Spleen (tissue), 11 donors: ENCODE data around the gene PKMYT1. TPM values are rescaled to one million over a fixed set of nuclear protein-coding genes. Genes with fewer than 3 reads are reported as not detected.

Experiments used
- DNase-seq: peaks from one replicate; pipeline ENCODE4 v3.0.0-alpha.2; 2020
- H3K27ac ChIP-seq, 8 donors: fragments of 200-600 bp; sonication (generic) in 7 of 8; 1 replicate in 4 of 8; 2 replicates in 4 of 8; pipeline versions ENCODE4 v1.5.0 to v1.8.0; 2016 to 2021; ENCODE audit warnings: inconsistent platforms in 4 of 8, mild to moderate bottlenecking in 4 of 8, moderate library complexity in 1 of 8
- H3K27me3 ChIP-seq, 7 donors: fragments of 200-600 bp; sonication (generic) in 6 of 7; replicated peaks in 1 of 7; 1 replicate in 4 of 7; 2 replicates in 3 of 7; pipeline versions ENCODE4 v1.5.0 to v1.8.0; 2016 to 2021; ENCODE audit warnings: inconsistent platforms in 3 of 7, mild to moderate bottlenecking in 1 of 7
- H3K36me3 ChIP-seq, 6 donors: fragments of 200-600 bp; sonication (generic) in 5 of 6; 1 replicate in 4 of 6; 2 replicates in 2 of 6; pipeline versions ENCODE4 v1.5.0 to v1.8.0; 2016 to 2021; ENCODE audit warnings: inconsistent platforms in 2 of 6
- H3K4me1 ChIP-seq, 6 donors: fragments of 200-600 bp; sonication (generic) in 5 of 6; 1 replicate in 3 of 6; 2 replicates in 3 of 6; pipeline versions ENCODE4 v1.5.0 to v1.8.0; 2016 to 2021; ENCODE audit warnings: inconsistent platforms in 3 of 6
- H3K4me3 ChIP-seq, 8 donors: fragments of 200-600 bp; sonication (generic) in 7 of 8; 1 replicate in 4 of 8; 2 replicates in 4 of 8; pipeline versions ENCODE4 v1.5.0 to v1.8.0; 2016 to 2021; ENCODE audit warnings: inconsistent platforms in 4 of 8, mild to moderate bottlenecking in 4 of 8, moderate library complexity in 2 of 8
- H3K9me3 ChIP-seq, 8 donors: fragments of 200-600 bp; sonication (generic) in 7 of 8; 1 replicate in 4 of 8; 2 replicates in 4 of 8; pipeline versions ENCODE4 v1.5.0 to v1.8.0; 2016 to 2021; ENCODE audit warnings: inconsistent platforms in 4 of 8
- CTCF ChIP-seq, 11 experiments: fragments of 200-600 bp in 7 of 11; fragments of 450-650 bp in 4 of 11; sonication (generic) in 4 of 11; IDR thresholded peaks in 8 of 11; conservative IDR thresholded peaks in 3 of 11; 1 replicate in 7 of 11; 2 replicates in 4 of 11; pipeline versions ENCODE4 v1.4.0 to v1.8.0; 2016 to 2021; ENCODE audit warnings: antibody characterized with exemption in 11 of 11, inconsistent platforms in 4 of 11, mild to moderate bottlenecking in 1 of 11
- POLR2A ChIP-seq, 3 donors: fragments of 450-650 bp; IDR thresholded peaks; one replicate each; pipeline ENCODE4 v1.5.1; 2017; ENCODE audit warnings: antibody characterized with exemption in 3 of 3, mild to moderate bottlenecking in 1 of 3
- POLR2AphosphoS5 ChIP-seq, 3 donors: sonication (generic); formaldehyde crosslinking; IDR thresholded peaks; one replicate each; pipeline ENCODE4 v1.5.1; 2017; ENCODE audit warnings: antibody characterized with exemption in 3 of 3
- WGBS, 5 donors: extraction: QIAGEN DNeasy Blood & Tissue Kit in 3 of 5; methylation state at CpG; one replicate each; pipeline versions ENCODE4 v1.1.5 to v1.1.7; 2013 to 2018; 5-methylcytosine and 5-hydroxymethylcytosine counted together
- intact Hi-C: fragments of 100-400 bp; cut with DNase I; formaldehyde crosslinking; loops from one replicate; pipeline ENCODE4 v1.15.0; 2023; ENCODE audit warnings: low total_unique reads
- polyA plus RNA-seq, 3 donors: library from polyadenylated mRNA; stranded (reverse); fragments of 200-250 nt; gene quantifications; one replicate each; pipeline ENCODE4 v1.2.1, GENCODE V29; 2013
- total RNA-seq, 7 donors: library from RNA; depleted of rRNA in 3 of 7; stranded (reverse); fragments of >200 nt in 3 of 7; fragmentation: NEBNext Ultra II Directional in 4 of 7; extraction: Animal tissue kit (Norgen Biotek cat#: 25700) in 4 of 7; gene quantifications; one replicate each; pipeline versions ENCODE4 v1.1.0 to v1.2.1, GENCODE V29; 2016 to 2021
- donor health status: healthy with polysubstance abuse.
- donor health status: DM: no; HTN: no; CAD: no; lungs with moderate emphysema.
- donor health status: DM: no; HTN: no; CAD: no.
- donor health status: Bipolar disorder and iron deficiency.
- donor health status: healthy.
- donor health status: DM: no; HTN: no; CAD: no.
- donor health status: DM: yes; HTN: yes; CAD: no.

Gene PKMYT1
- total and polyA plus RNA-seq, 10 donors, result 3.3 to 11.3 (median 6.2) TPM

- peaks cover 6 to 67% (median 20%) of the 10 kb centered on the region in 6 donors for H3K36me3 ChIP-seq
- peak overlapping the region in 2 of 8 donors; percentile 3 to 21 for H3K4me3 ChIP-seq
- no peaks in the 10 kb centered on the region for H3K27me3 ChIP-seq
- no peaks in the 10 kb centered on the region for H3K9me3 ChIP-seq
- DNase-seq, result no peak
- H3K4me1 ChIP-seq, result peaks cover 0 to 13% (median 10%) of the 10 kb centered on the region in 6 donors
- 71 to 81% (median 78%) methylated on average over 5 of the region's 5 CpGs for WGBS, 5 donors
- H3K27ac ChIP-seq, result peak overlapping the region in 1 of 8 donors; percentile 31
- TF ChIP-seq POLR2A (IDR thresholded peaks at IDR 0.05) (no peak), CTCF (IDR thresholded peaks at IDR 0.05 in 8 of 11, conservative IDR thresholded peaks at IDR 0.05 in 3 of 11) (no peak), POLR2AphosphoS5 (IDR thresholded peaks at IDR 0.05) (no peak)
- intact Hi-C loops, result no loop called here
Measured at GRCh38 chr16:2926650-2926999, 53.6 kb downstream of the PKMYT1 start.

DNA sequence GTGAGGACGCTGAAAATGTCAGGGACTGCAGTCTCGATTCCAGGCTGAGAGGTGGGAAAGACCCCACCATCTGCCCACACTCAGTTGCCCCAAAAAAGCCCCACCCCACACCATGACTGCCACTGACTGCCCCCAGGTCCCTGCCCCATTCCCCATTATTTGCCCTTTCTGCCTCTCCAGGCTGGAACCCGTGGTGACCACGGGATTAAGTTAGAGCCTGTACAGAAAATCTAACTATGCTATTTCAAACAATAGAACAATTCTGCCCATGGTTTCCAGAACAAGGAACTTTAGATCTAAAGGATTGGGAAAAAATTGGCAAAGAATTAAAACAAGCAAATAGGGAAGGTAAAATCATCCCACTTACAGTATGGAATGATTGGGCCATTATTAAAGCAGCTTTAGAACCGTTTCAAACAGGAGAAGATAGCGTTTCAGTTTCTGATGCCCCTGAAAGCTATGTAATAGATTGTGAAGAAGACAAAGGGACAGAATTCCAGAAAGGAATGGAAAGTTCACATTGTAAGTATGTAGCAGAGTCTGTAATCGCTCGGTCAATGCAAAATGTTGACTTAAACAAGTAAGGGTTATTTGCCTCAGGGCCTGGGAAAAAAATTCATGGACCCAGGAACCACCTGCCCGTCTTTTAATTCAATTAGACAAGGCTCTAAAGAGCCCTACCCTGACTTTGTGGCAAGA is 54.1 kb downstream of the PKMYT1 start:
- Histone ChIP-seq H3K36me3 (peaks cover 6 to 67% (median 18%) of the 10 kb centered on the region in 6 donors), H3K4me3 (no peak overlapping the region), H3K27ac (no peak overlapping the region), H3K27me3 (no peaks in the 10 kb centered on the region), H3K9me3 (no peaks in the 10 kb centered on the region), H3K4me1 (peaks cover 0 to 13% (median 10%) of the 10 kb centered on the region in 6 donors)
- intact Hi-C loops, result no loop called here
- no peak for DNase-seq
- WGBS, 5 donors, result 76 to 86% (median 81%) methylated on average over 9 of the region's 9 CpGs
- no peak for TF ChIP-seq POLR2AphosphoS5 (IDR thresholded peaks at IDR 0.05)
- no peak for TF ChIP-seq CTCF (IDR thresholded peaks at IDR 0.05 in 8 of 11, conservative IDR thresholded peaks at IDR 0.05 in 3 of 11)
- TF ChIP-seq POLR2A (IDR thresholded peaks at IDR 0.05), result no peak

DNA sequence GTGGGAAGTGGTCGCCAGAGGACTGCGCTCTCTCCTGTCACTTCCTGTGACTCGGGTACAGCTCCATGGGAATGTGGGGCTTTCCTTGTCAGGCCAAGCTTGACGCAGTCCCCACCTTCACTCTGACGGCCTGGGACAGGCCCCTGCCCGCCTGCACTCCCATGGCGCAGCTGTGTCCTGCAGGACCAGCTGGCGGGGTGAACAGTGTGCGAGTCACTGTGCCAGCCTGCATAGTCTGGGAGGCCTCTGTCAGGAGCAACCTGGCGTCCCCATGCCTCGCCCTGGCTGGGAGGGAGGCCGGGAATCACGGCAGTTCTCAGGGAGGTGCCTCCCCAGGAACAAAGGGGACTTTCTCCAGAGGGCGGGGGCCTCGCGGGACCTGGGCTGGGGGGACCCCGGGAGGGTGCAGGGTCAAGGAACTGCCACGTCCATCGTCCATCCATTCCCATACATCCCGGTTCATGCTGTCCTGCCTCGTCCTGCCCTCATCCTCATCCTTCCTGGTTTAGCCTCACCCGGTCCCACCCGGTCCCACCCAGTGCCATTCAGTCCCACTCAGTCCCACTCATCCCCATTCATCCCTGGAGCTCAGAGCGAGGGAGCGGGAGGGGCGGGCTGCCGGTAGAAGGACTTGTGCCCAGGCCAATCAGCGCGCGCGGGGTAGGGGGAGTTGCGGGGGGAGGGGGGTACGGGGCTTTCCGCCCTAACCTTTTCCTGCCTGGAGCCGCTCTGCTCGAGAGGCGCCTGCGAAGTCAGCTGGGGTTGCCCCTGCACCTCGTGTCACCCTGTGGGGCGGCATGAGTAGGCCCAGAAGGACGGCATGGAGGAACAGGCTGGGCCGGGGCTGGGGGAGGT is 55.1 kb downstream of the PKMYT1 start:
- no peaks in the 10 kb centered on the region for H3K9me3 ChIP-seq
- peaks cover 0 to 15% (median 10%) of the 10 kb centered on the region in 6 donors for H3K4me1 ChIP-seq
- intact Hi-C loops, result loop anchor here (5.0 kb wide), 1 partner anchor 53 kb away; no protein-coding TSS in a partner anchor
- peaks cover 0 to 64% (median 9%) of the 10 kb centered on the region in 6 donors for H3K36me3 ChIP-seq
- no peak overlapping the region for H3K27ac ChIP-seq
- H3K4me3 ChIP-seq, result no peak overlapping the region
- no peak for TF ChIP-seq POLR2A (IDR thresholded peaks at IDR 0.05)
- no peak for TF ChIP-seq POLR2AphosphoS5 (IDR thresholded peaks at IDR 0.05)
- TF ChIP-seq CTCF (IDR thresholded peaks at IDR 0.05 in 8 of 11, conservative IDR thresholded peaks at IDR 0.05 in 3 of 11), result no peak
- 74 to 92% (median 78%) methylated on average over 12 to 42 of the region's 42 CpGs for WGBS, 5 donors
- DNase-seq, result no peak
- no peaks in the 10 kb centered on the region for H3K27me3 ChIP-seq

DNA sequence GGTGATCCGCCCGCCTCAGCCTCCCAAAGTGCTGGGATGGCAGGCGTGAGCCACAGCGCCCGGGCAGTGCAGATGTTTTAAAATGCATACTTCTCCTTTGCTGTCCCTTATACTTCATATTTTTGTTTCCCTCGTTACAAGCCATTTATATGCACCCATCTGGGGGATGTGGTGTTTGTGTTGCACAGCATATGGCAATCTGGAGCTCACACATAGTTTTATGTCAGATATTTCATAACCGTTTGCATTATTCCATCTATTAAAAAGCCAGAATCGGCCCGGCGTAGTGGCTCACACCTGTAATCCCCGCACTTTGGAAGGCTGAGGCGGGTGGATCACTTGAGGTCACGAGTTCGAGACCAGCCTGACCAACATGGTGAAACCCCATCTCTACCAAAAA is 56.8 kb downstream of the PKMYT1 start:
- Histone ChIP-seq H3K36me3 (peaks cover 0 to 60% (median 4%) of the 10 kb centered on the region in 6 donors), H3K4me1 (peaks cover 0 to 25% (median 18%) of the 10 kb centered on the region in 6 donors), H3K27me3 (no peaks in the 10 kb centered on the region), H3K27ac (no peak overlapping the region), H3K9me3 (no peaks in the 10 kb centered on the region), H3K4me3 (no peak overlapping the region)
- TF ChIP-seq POLR2AphosphoS5 (IDR thresholded peaks at IDR 0.05), result no peak
- no peak for TF ChIP-seq CTCF (IDR thresholded peaks at IDR 0.05 in 8 of 11, conservative IDR thresholded peaks at IDR 0.05 in 3 of 11)
- no peak for TF ChIP-seq POLR2A (IDR thresholded peaks at IDR 0.05)
- no peak for DNase-seq
- intact Hi-C loops, result loop anchor here (5.0 kb wide), 1 partner anchor 51 kb away; no protein-coding TSS in a partner anchor
- WGBS, 5 donors, result 95 to 98% (median 96%) methylated on average over 14 of the region's 14 CpGs
